Endothelial cell of umbilical vein (primary cell): ENCODE measurements around the gene PRKG1. TPM values are rescaled to one million over a fixed set of nuclear protein-coding genes. Genes with fewer than 3 reads are reported as not detected.

Experiments used
- BruUV-seq: library from RNA; stranded (reverse); fragments of 400-500 nt; replicated peaks from 2 replicates; lab custom pipeline; 2021; lab: Mats Ljungman, UMichigan
- CTCF ChIA-PET: fragments of 300-600, 350-600 bp; sonication (Branson Sonifier 250); formaldehyde crosslinking; loops from one replicate; lab custom pipeline; 2021; ENCODE audit warnings: antibody characterized with exemption, inconsistent platforms; lab: Charles Lee
- POLR2A ChIA-PET: fragments of 300-600, 350-600 bp; sonication (Branson Sonifier 250); formaldehyde crosslinking; loops from one replicate; lab custom pipeline; 2021; ENCODE audit warnings: antibody characterized with exemption, inconsistent platforms; lab: Charles Lee
- DNase-seq: peaks from one replicate; pipeline ENCODE4 v3.0.0-alpha.2; 2011; ENCODE audit warnings: low read depth, low spot score
- FAIRE-seq: peaks from 2 replicates; lab custom pipeline; 2011; peaks lifted over from hg19 to GRCh38; lab: Jason Lieb, UNC
- H2AFZ ChIP-seq: 2 replicates; pipeline ENCODE4 v1.6.0; 2012; ENCODE audit warnings: low read depth, low read length, control low read depth, inconsistent platforms
- H3K27ac ChIP-seq: 2 replicates; pipeline ENCODE4 v1.5.1; 2011; ENCODE audit warnings: low read depth, mild to moderate bottlenecking, control low read depth, low read length, moderate library complexity; ENCODE audit not compliant: insufficient read depth
- H3K27me3 ChIP-seq, 2 experiments: 2 replicates each; pipeline versions ENCODE4 v1.6.0 to v1.6.1; 2011; ENCODE audit warnings: low read length in 2 of 2, mixed read lengths in 1 of 2; ENCODE audit not compliant: control insufficient read depth in 2 of 2, insufficient read depth in 2 of 2
- H3K36me3 ChIP-seq, 2 experiments: 2 replicates in 1 of 2; 3 replicates in 1 of 2; pipeline ENCODE4 v1.5.1; 2011; ENCODE audit warnings: low read length in 2 of 2, mild to moderate bottlenecking in 1 of 2, moderate library complexity in 1 of 2; ENCODE audit not compliant: control insufficient read depth in 2 of 2, insufficient read depth in 2 of 2; ENCODE audit errors: extremely low read depth in 1 of 2
- H3K4me1 ChIP-seq: 3 replicates; pipeline ENCODE4 v1.5.1; 2011; ENCODE audit warnings: mild to moderate bottlenecking, low read length; ENCODE audit not compliant: control insufficient read depth, insufficient read depth; ENCODE audit errors: extremely low read depth
- H3K4me2 ChIP-seq: 2 replicates; pipeline ENCODE4 v1.6.1; 2011; ENCODE audit warnings: low read length, control low read depth, mixed read lengths; ENCODE audit not compliant: insufficient read depth
- H3K4me3 ChIP-seq, 3 experiments: fragments of 200-600 bp in 1 of 3; sonication (generic), shearing (Covaris generic) in 1 of 3; replicated peaks in 1 of 3; 2 replicates each; pipeline ENCODE4 v1.5.1; 2011 to 2016; ENCODE audit warnings: control low read depth in 3 of 3, low read length in 3 of 3, mild to moderate bottlenecking in 2 of 3, inconsistent platforms in 1 of 3, low read depth in 1 of 3, moderate library complexity in 1 of 3; ENCODE audit not compliant: insufficient read depth in 1 of 3
- H3K79me2 ChIP-seq: 2 replicates; pipeline ENCODE4 v1.6.0; 2012; ENCODE audit warnings: low read length, inconsistent platforms; ENCODE audit not compliant: control insufficient read depth, insufficient read depth
- H3K9ac ChIP-seq: replicated peaks from 2 replicates; pipeline ENCODE3; 2011; ENCODE audit warnings: low read length, control low read depth; ENCODE audit not compliant: insufficient read depth; ENCODE audit errors: extremely low read depth
- H3K9me1 ChIP-seq: replicated peaks from 3 replicates; pipeline ENCODE4 v1.6.0; 2011; ENCODE audit warnings: mild to moderate bottlenecking, low read length; ENCODE audit not compliant: control insufficient read depth, insufficient read depth; ENCODE audit errors: extremely low read depth
- H3K9me3 ChIP-seq: replicated peaks from 2 replicates; pipeline ENCODE4 v1.5.1; 2012; ENCODE audit warnings: low read length, inconsistent platforms; ENCODE audit not compliant: control insufficient read depth, insufficient read depth
- H4K20me1 ChIP-seq: replicated peaks from 2 replicates; pipeline ENCODE3; 2011; ENCODE audit warnings: mild to moderate bottlenecking, low read length; ENCODE audit not compliant: control insufficient read depth, insufficient read depth; ENCODE audit errors: extremely low read depth
- EZH2 ChIP-seq: IDR thresholded peaks from 2 replicates; pipeline ENCODE4 v1.6.1; 2012; ENCODE audit warnings: borderline replicate concordance, low read depth, mild to moderate bottlenecking, moderate library complexity, low read length, inconsistent platforms; ENCODE audit not compliant: severe bottlenecking
- FOS ChIP-seq: IDR thresholded peaks from 2 replicates; pipeline ENCODE4 v1.6.1; 2011; ENCODE audit warnings: mild to moderate bottlenecking, low read length, moderate library complexity, borderline replicate concordance; ENCODE audit not compliant: insufficient read depth
- GATA2 ChIP-seq: IDR thresholded peaks from 2 replicates; pipeline ENCODE4 v1.7.0; 2011; ENCODE audit warnings: low read depth, mild to moderate bottlenecking, moderate library complexity, mixed read lengths, low read length; ENCODE audit not compliant: insufficient read length, insufficient read depth
- JUN ChIP-seq: IDR thresholded peaks from 2 replicates; pipeline ENCODE4 v1.6.1; 2011; ENCODE audit warnings: borderline replicate concordance, low read depth; ENCODE audit not compliant: insufficient read length, insufficient read depth
- MYC ChIP-seq: IDR thresholded peaks from one replicate; pipeline ENCODE4 v1.6.1; 2011; ENCODE audit warnings: mild to moderate bottlenecking, low read depth, low read length
- POLR2A ChIP-seq: IDR thresholded peaks from 2 replicates; pipeline ENCODE4 v1.6.1; 2012; ENCODE audit warnings: low read depth, mild to moderate bottlenecking, control low read depth, low read length
- POLR2AphosphoS5 ChIP-seq: IDR thresholded peaks from 2 replicates; pipeline ENCODE4 v1.6.1; 2012; ENCODE audit warnings: low read depth, mild to moderate bottlenecking, control low read depth, low read length, moderate library complexity; ENCODE audit not compliant: insufficient read depth
- dilution Hi-C: fragments of 300-500 bp; cut with MboI; formaldehyde crosslinking; loops from one replicate; pipeline ENCODE4 v1.15.0; 2019; ENCODE audit warnings: low sequenced_read_pairs; ENCODE audit not compliant: extremely low pct_ligation_motif_present
- intact Hi-C: fragments of 100-400 bp; cut with micrococcal nuclease; formaldehyde crosslinking; loops from one replicate; pipeline ENCODE4 v1.10.0; 2022
- polyA plus RNA-seq, 4 experiments: library from polyadenylated mRNA; depleted of rRNA in 3 of 4; stranded (reverse) in 3 of 4; unstranded in 1 of 4; fragments of >200 nt; gene quantifications; 2 replicates each; pipeline versions ENCODE4 v1.2.1 to v1.2.3, GENCODE V29; 2011 to 2012; ENCODE audit warnings: missing spikeins in 1 of 4
- total RNA-seq: library from RNA; stranded (reverse); gene quantifications from 2 replicates; pipeline ENCODE4 v1.2.3, GENCODE V29; 2021
- TF ChIP-seq, protein P1 (sequence below), 2 donors: IDR thresholded peaks; 1 replicate in 1 of 2; 2 replicates in 1 of 2; pipeline ENCODE4 v1.5.1; 2011; ENCODE audit warnings: low read length in 2 of 2, mild to moderate bottlenecking in 2 of 2, moderate library complexity in 2 of 2, control low read depth in 1 of 2, inconsistent platforms in 1 of 2, low read depth in 1 of 2; ENCODE audit not compliant: insufficient read depth in 1 of 2; ENCODE audit errors: extremely low read depth in 1 of 2
- TF ChIP-seq, protein P2 (sequence below): IDR thresholded peaks from 2 replicates; pipeline ENCODE4 v1.6.1; 2011; ENCODE audit not compliant: insufficient read depth, insufficient read length

Gene PRKG1
- total and polyA plus RNA-seq, 2 donors (not counting 3 experiments of a cell fraction or from before 2014, with no cell fraction given): 0.01 to 0.18 TPM

- dilution Hi-C loops: no loop called here
- no peak overlapping the region for H3K27ac ChIP-seq
- CTCF ChIA-PET: interaction anchor here (2.0 kb wide), 1 partner anchor 19 kb away, joined by 4 read pairs; no protein-coding TSS in a partner anchor
Observed at GRCh38 chr10:51227897-51228713, 153.8 kb downstream of the PRKG1 start.

More at GRCh38 chr10:51227897-51228713, 153.8 kb downstream of the PRKG1 start:
- Histone ChIP-seq H3K79me2 (no peaks in the 10 kb centered on the region), H3K4me1 (no peaks in the 10 kb centered on the region), H3K9ac (no peak overlapping the region), H3K9me3 (no peaks in the 10 kb centered on the region), H2AFZ (no peak overlapping the region), H3K4me2 (no peak overlapping the region), H4K20me1 (no peaks in the 10 kb centered on the region), H3K9me1 (no peaks in the 10 kb centered on the region), H3K4me3 (no peak overlapping the region), H3K27me3 (no peaks in the 10 kb centered on the region), H3K36me3 (no peaks in the 10 kb centered on the region)
- intact Hi-C loops: no loop called here
- FAIRE-seq: no peak
- POLR2A ChIA-PET: no interaction called here
- TF ChIP-seq MYC: no peak
- no peak for TF ChIP-seq GATA2
- TF ChIP-seq, protein P1, sequence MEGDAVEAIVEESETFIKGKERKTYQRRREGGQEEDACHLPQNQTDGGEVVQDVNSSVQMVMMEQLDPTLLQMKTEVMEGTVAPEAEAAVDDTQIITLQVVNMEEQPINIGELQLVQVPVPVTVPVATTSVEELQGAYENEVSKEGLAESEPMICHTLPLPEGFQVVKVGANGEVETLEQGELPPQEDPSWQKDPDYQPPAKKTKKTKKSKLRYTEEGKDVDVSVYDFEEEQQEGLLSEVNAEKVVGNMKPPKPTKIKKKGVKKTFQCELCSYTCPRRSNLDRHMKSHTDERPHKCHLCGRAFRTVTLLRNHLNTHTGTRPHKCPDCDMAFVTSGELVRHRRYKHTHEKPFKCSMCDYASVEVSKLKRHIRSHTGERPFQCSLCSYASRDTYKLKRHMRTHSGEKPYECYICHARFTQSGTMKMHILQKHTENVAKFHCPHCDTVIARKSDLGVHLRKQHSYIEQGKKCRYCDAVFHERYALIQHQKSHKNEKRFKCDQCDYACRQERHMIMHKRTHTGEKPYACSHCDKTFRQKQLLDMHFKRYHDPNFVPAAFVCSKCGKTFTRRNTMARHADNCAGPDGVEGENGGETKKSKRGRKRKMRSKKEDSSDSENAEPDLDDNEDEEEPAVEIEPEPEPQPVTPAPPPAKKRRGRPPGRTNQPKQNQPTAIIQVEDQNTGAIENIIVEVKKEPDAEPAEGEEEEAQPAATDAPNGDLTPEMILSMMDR (IDR thresholded peaks at IDR 0.05; ENCODE audit: extremely low read depth in 1 of 2, insufficient read depth in 1 of 2, low read depth in 1 of 2, low read length in 2 of 2): no peak
- TF ChIP-seq FOS: no peak
- TF ChIP-seq, protein P2, sequence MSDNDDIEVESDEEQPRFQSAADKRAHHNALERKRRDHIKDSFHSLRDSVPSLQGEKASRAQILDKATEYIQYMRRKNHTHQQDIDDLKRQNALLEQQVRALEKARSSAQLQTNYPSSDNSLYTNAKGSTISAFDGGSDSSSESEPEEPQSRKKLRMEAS: no peak
- TF ChIP-seq JUN: no peak
- TF ChIP-seq POLR2A: no peak
- no peak for TF ChIP-seq POLR2AphosphoS5
- no peak for TF ChIP-seq EZH2
- BruUV-seq: no TSS peak
- DNase-seq: no peak
